ENCODE results near the gene TSHR. TPM values are rescaled to one million over a fixed set of nuclear protein-coding genes. Genes with fewer than 3 reads are reported as not detected.

Gene TSHR
- total and polyA plus RNA-seq, 2 of the 4 experiments (the other 2 are of a cell fraction) = not detected

DNA sequence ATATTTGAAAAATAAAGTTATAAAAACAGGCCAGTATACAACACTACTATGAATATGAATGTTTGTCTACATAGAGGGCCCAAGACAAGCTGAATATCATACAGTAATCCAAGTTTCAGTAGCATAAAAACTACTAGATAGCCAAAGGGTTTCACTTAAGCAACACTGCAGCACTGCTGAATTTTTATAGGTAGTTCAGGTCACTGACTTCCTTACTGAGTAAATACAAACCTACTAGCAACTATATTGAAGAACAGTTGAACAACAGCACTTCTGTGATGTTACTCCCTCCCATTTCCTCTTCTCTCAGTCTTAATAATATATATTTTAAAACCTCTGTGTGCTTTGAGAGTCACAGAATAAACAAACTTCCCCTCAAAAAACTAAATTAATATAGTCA, 222.6 kb downstream of the TSHR start:
- Histone ChIP-seq H2AK5ac (ENCODE audit: low read depth, low read length) (no peak overlapping the region), H2BK15ac (ENCODE audit: low read depth, low read length) (no peak overlapping the region), H3K18ac (ENCODE audit: low read depth, low read length) (no peak overlapping the region), H3K9me3 (ENCODE audit: control insufficient read depth, insufficient read depth, low read length) (no peaks in the 10 kb centered on the region), H4K5ac (ENCODE audit: low read depth, low read length) (no peak overlapping the region), H3K9me1 (ENCODE audit: insufficient read depth, low read length) (no peaks in the 10 kb centered on the region), H3K56ac (ENCODE audit: extremely low read depth, insufficient read depth, low read length) (no peak overlapping the region), H3K4me1 (ENCODE audit: control insufficient read depth, insufficient read depth, low read length) (peaks cover 3% of the 10 kb centered on the region; the same call in 1 of the 2 replicates), H3K27me3 (ENCODE audit: control insufficient read depth, insufficient read depth, low read length) (no peaks in the 10 kb centered on the region), H3K14ac (replicated peaks; ENCODE audit: low read depth, low read length) (no peak overlapping the region), H2BK120ac (ENCODE audit: low read depth, low read length) (no peak overlapping the region), H3K23ac (ENCODE audit: low read depth, low read length) (no peak overlapping the region), H3K36me3 (ENCODE audit: control insufficient read depth, insufficient read depth, low read length) (peaks cover 4% of the 10 kb centered on the region), H2BK5ac (ENCODE audit: low read depth, low read length, poor library complexity, severe bottlenecking) (no peak overlapping the region), H3K79me1 (ENCODE audit: low read depth in 1 of 2, low read length in 2 of 2) (peaks cover 0 to 7% of the 10 kb centered on the region in 2 experiments; a peak in 1 of 4 replicates), H2AFZ (replicated peaks; ENCODE audit: low read length, poor library complexity) (no peak overlapping the region), H2BK20ac (ENCODE audit: low read depth, low read length) (no peak overlapping the region), H3K27ac (ENCODE audit: insufficient read depth, low read length) (no peak overlapping the region), H2AK9ac (replicated peaks; ENCODE audit: low read depth, low read length, poor library complexity) (no peak overlapping the region), H3K4me3 (ENCODE audit: insufficient read depth, low read depth, low read length) (no peak overlapping the region), H3K4me2 (ENCODE audit: low read depth, low read length) (no peak overlapping the region; the same call in 1 of the 2 replicates), H4K20me1 (ENCODE audit: insufficient read depth, low read length) (no peaks in the 10 kb centered on the region), H3K9ac (ENCODE audit: low read depth, low read length) (no peak overlapping the region), H4K8ac (ENCODE audit: low read depth in 2 of 2, low read length in 2 of 2) (no peak overlapping the region), H3K4ac (ENCODE audit: low read depth, low read length) (no peak overlapping the region), H4K91ac (ENCODE audit: insufficient read depth, low read depth, low read length) (no peak overlapping the region)
- intact Hi-C loops (cut with micrococcal nuclease) = no loop called here
- in situ Hi-C loops (cut with MboI; ENCODE audit: low sequenced_read_pairs) = no loop called here
- BruUV-seq (replicated peaks) = no TSS peak
- ATAC-seq (ENCODE audit: low read depth) = peak; percentile 11; the same call in 1 of the 2 replicates
- DNase-seq = no peak
- dilution Hi-C loops (cut with HindIII; ENCODE audit: low sequenced_read_pairs, unreplicated experiment) = no loop called here
- ChIA-PET CTCF (interaction anchor here (1.2 kb wide), 1 partner anchor 14 kb away, joined by 3 read pairs; no protein-coding TSS in a partner anchor), POLR2A (ENCODE audit: unreplicated experiment) (no interaction called here)
- TF ChIP-seq MAZ (IDR thresholded peaks at IDR 0.05; ENCODE audit: borderline replicate concordance, low read depth, low read length) (no peak), SMC3 (IDR thresholded peaks at IDR 0.05; ENCODE audit: low read depth, low read length) (no peak), RFX5 (IDR thresholded peaks at IDR 0.05; ENCODE audit: low read depth, low read length) (no peak), CHD1 (IDR thresholded peaks at IDR 0.05; ENCODE audit: low read depth, low read length) (no peak), CEBPB (IDR thresholded peaks at IDR 0.05; ENCODE audit: low read depth, low read length) (no peak)
- TF ChIP-seq, protein P1, sequence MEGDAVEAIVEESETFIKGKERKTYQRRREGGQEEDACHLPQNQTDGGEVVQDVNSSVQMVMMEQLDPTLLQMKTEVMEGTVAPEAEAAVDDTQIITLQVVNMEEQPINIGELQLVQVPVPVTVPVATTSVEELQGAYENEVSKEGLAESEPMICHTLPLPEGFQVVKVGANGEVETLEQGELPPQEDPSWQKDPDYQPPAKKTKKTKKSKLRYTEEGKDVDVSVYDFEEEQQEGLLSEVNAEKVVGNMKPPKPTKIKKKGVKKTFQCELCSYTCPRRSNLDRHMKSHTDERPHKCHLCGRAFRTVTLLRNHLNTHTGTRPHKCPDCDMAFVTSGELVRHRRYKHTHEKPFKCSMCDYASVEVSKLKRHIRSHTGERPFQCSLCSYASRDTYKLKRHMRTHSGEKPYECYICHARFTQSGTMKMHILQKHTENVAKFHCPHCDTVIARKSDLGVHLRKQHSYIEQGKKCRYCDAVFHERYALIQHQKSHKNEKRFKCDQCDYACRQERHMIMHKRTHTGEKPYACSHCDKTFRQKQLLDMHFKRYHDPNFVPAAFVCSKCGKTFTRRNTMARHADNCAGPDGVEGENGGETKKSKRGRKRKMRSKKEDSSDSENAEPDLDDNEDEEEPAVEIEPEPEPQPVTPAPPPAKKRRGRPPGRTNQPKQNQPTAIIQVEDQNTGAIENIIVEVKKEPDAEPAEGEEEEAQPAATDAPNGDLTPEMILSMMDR (conservative IDR thresholded peaks at IDR 0.05; ENCODE audit: low read depth, low read length) = no peak
